CD4-positive, alpha-beta T cell (primary cell): ENCODE results near the gene NAPSA. TPM values are rescaled to one million over a fixed set of nuclear protein-coding genes. Genes with fewer than 3 reads are reported as not detected.

Experiments
- ATAC-seq: fragments of 200-7000 bp; cut with Tn5 transposase; one replicate; pipeline ENCODE4 v1.10.0; 2022; ENCODE audit warnings: mild to moderate bottlenecking; ENCODE audit not compliant: poor library complexity
- CTCF ChIA-PET: fragments of 350-600 bp; sonication (Branson Sonifier 250); formaldehyde crosslinking; loops from one replicate; lab custom pipeline; 2021; ENCODE audit warnings: antibody characterized with exemption, inconsistent platforms; lab: Charles Lee
- POLR2A ChIA-PET: fragments of 350-600 bp; sonication (Branson Sonifier 250); formaldehyde crosslinking; loops from one replicate; lab custom pipeline; 2021; ENCODE audit warnings: antibody characterized with exemption, inconsistent platforms; lab: Charles Lee
- DNase-seq, 14 experiments: peaks; one replicate each; pipeline ENCODE4 v3.0.0-alpha.2; 2013 to 2020; ENCODE audit warnings: mixed read lengths in 2 of 14
- H3K27ac ChIP-seq, 2 donors: one replicate each; pipeline versions ENCODE4 v1.5.1 to v1.7.0; 2013; ENCODE audit warnings: low read length in 2 of 2, low read depth in 1 of 2, mild to moderate bottlenecking in 1 of 2
- H3K27me3 ChIP-seq, 2 experiments: 1 replicate in 1 of 2; 2 replicates in 1 of 2; pipeline versions ENCODE4 v1.6.1 to v1.7.0; 2013; ENCODE audit warnings: low read length in 2 of 2, control low read depth in 1 of 2, mild to moderate bottlenecking in 1 of 2, moderate library complexity in 1 of 2; ENCODE audit not compliant: insufficient read depth in 2 of 2, control insufficient read depth in 1 of 2
- H3K36me3 ChIP-seq: one replicate; pipeline ENCODE4 v1.6.1; 2013; ENCODE audit warnings: low read length, control low read depth; ENCODE audit not compliant: insufficient read depth
- H3K4me1 ChIP-seq: one replicate; pipeline ENCODE4 v1.6.1; 2013; ENCODE audit warnings: low read length, control low read depth; ENCODE audit not compliant: insufficient read depth
- H3K4me3 ChIP-seq: one replicate; pipeline ENCODE4 v1.5.1; 2013; ENCODE audit warnings: mild to moderate bottlenecking, low read length, moderate library complexity
- H3K9me3 ChIP-seq, 2 experiments: 1 replicate in 1 of 2; 2 replicates in 1 of 2; pipeline versions ENCODE4 v1.6.1 to v1.7.0; 2013; ENCODE audit warnings: low read length in 2 of 2, mild to moderate bottlenecking in 2 of 2, control low read depth in 1 of 2, moderate library complexity in 1 of 2; ENCODE audit not compliant: control insufficient read depth in 1 of 2, insufficient read depth in 1 of 2
- H3K27ac Mint-ChIP-seq: one replicate; pipeline ENCODE4 v1.8.0; 2020; ENCODE audit warnings: mixed read lengths
- H3K27me3 Mint-ChIP-seq: one replicate; pipeline ENCODE4 v1.8.0; 2021; ENCODE audit warnings: mixed read lengths
- H3K36me3 Mint-ChIP-seq: one replicate; pipeline ENCODE4 v1.8.0; 2021; ENCODE audit warnings: low read depth, mixed read lengths
- H3K4me1 Mint-ChIP-seq: one replicate; pipeline ENCODE4 v1.8.0; 2021; ENCODE audit warnings: low read depth, mixed read lengths
- H3K4me3 Mint-ChIP-seq: one replicate; pipeline ENCODE4 v1.8.0; 2020; ENCODE audit warnings: mild to moderate bottlenecking, mixed read lengths
- H3K9me3 Mint-ChIP-seq: one replicate; pipeline ENCODE4 v1.8.0; 2020; ENCODE audit warnings: mixed read lengths
- intact Hi-C, 2 experiments: fragments of 100-400 bp; cut with DNase I in 1 of 2; cut with micrococcal nuclease in 1 of 2; formaldehyde crosslinking; loops; one replicate each; pipeline versions ENCODE4 v1.15.1 to v1.9.0; 2023 to 2025; cut with DNase I, micrococcal nuclease
- total RNA-seq, 174 experiments: library from RNA in 2 of 174; stranded (reverse) in 2 of 174; gene quantifications; one replicate each; pipeline ENCODE4 v1.2.3 and lab custom pipeline; 2021 to 2026
- TF ChIP-seq, protein P1 (sequence below): fragments of 200-600 bp; IDR thresholded peaks from one replicate; pipeline ENCODE4 v1.8.0; 2022; ENCODE audit warnings: antibody characterized with exemption, mild to moderate bottlenecking

The NAPSA gene
- total RNA-seq, 2 experiments from 2014 or later: 0.61 to 0.91 TPM

DNA sequence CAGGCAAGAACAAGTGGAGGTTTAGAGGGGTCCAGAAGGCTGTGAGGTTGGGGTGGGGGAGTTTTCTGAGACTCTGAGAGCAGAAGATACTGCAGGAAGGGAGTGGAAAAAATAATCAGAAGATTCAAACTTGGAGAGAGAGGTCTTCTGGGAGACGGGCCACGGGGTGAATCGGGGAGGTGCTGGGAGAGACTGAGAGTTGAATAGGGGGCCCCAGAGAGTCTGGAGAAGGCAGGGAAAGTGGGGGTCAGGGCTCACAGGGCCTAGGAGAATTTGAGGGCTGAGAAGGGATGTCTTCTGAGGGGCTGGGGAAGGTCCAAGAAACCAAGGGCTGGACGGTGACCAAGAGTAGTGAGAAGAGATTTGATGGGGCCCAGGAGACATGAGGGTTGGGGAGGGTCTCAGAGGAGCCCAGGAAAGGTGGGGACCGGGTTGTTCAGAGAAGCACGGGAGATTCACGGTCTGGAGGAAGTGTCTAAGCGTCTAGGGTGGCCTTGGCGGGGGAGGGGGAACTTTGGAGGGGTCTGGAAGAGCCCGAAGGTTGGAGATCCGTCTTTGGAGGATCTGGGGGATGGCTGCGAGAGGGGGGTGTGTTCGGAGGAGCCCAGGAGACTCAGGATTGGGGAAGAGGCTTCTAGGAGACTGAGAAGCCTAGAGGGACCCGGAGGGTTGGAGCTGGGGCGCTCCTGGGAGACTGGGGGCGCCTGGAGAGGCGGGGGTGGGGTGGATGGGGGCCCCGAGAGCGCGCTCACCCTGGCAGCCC lies 37.8 kb downstream of the NAPSA start:
- Mint-ChIP-seq H3K27ac (no peak overlapping the region), H3K9me3 (no peaks in the 10 kb centered on the region), H3K4me1 (peaks cover 66% of the 10 kb centered on the region), H3K4me3 (peak overlapping the region; percentile 59), H3K27me3 (peaks cover 66% of the 10 kb centered on the region), H3K36me3 (no peaks in the 10 kb centered on the region)
- ChIA-PET CTCF (interaction anchor here (3.3 kb wide), 1 partner anchor 30 kb away, joined by 10 read pairs; no protein-coding TSS in a partner anchor), POLR2A (no interaction called here)
- ATAC-seq (no peak), DNase-seq (peak in 1 of 14 experiments; percentile 38)
- H3K4me1 ChIP-seq: peaks cover 67% of the 10 kb centered on the region
- intact Hi-C loops: loop anchor here in 1 of 2 experiments (5.0 kb wide), 1 partner anchor 300 kb away; the partner anchor contains the start of genes VRK3 and ZNF473
- H3K9me3 ChIP-seq: peaks cover 6 to 40% of the 10 kb centered on the region in 2 experiments
- peaks cover 51 to 58% of the 10 kb centered on the region in 2 experiments for H3K27me3 ChIP-seq
- no peak overlapping the region for H3K27ac ChIP-seq
- H3K36me3 ChIP-seq: no peaks in the 10 kb centered on the region
- TF ChIP-seq, protein P1, sequence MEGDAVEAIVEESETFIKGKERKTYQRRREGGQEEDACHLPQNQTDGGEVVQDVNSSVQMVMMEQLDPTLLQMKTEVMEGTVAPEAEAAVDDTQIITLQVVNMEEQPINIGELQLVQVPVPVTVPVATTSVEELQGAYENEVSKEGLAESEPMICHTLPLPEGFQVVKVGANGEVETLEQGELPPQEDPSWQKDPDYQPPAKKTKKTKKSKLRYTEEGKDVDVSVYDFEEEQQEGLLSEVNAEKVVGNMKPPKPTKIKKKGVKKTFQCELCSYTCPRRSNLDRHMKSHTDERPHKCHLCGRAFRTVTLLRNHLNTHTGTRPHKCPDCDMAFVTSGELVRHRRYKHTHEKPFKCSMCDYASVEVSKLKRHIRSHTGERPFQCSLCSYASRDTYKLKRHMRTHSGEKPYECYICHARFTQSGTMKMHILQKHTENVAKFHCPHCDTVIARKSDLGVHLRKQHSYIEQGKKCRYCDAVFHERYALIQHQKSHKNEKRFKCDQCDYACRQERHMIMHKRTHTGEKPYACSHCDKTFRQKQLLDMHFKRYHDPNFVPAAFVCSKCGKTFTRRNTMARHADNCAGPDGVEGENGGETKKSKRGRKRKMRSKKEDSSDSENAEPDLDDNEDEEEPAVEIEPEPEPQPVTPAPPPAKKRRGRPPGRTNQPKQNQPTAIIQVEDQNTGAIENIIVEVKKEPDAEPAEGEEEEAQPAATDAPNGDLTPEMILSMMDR: no peak
- H3K4me3 ChIP-seq: no peak overlapping the region

DNA sequence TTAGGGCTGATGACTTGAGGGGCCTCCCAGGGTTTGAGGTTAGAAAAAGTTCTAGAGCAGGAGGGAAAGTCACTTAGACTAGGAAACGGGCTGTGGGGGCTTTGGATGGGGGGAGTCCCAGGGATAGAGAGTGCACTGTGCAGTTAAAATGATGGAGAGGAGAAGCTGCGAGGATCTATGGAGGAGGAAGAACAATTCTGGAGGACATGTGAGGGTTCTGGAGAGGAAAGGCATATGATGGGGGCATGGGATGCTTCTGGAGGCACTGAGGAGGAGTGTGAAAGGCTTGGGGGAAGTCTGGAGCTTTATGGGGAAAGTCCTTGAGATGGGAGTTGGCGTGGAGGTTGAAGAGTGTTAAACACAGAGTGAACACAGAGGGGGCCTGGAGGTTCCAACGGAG lies 38.4 kb downstream of the NAPSA start:
- Histone ChIP-seq H3K27ac (no peak overlapping the region), H3K4me3 (no peak overlapping the region), H3K36me3 (no peaks in the 10 kb centered on the region), H3K27me3 (peaks cover 45 to 51% of the 10 kb centered on the region in 2 experiments), H3K4me1 (peaks cover 61% of the 10 kb centered on the region), H3K9me3 (peaks cover 6 to 38% of the 10 kb centered on the region in 2 experiments)
- no peak for DNase-seq
- peaks cover 59% of the 10 kb centered on the region for H3K4me1 Mint-ChIP-seq
- ChIA-PET POLR2A (no interaction called here), CTCF (no interaction called here)
- intact Hi-C loops: loop anchor here in 1 of 2 experiments (5.0 kb wide), 1 partner anchor 300 kb away; the partner anchor contains the start of genes VRK3 and ZNF473
- ATAC-seq: no peak
- H3K9me3 Mint-ChIP-seq: no peaks in the 10 kb centered on the region
- TF ChIP-seq, protein P1: no peak
- peak overlapping the region; percentile 59 for H3K4me3 Mint-ChIP-seq
- no peak overlapping the region for H3K27ac Mint-ChIP-seq
- H3K27me3 Mint-ChIP-seq: peaks cover 64% of the 10 kb centered on the region
- H3K36me3 Mint-ChIP-seq: no peaks in the 10 kb centered on the region

DNA sequence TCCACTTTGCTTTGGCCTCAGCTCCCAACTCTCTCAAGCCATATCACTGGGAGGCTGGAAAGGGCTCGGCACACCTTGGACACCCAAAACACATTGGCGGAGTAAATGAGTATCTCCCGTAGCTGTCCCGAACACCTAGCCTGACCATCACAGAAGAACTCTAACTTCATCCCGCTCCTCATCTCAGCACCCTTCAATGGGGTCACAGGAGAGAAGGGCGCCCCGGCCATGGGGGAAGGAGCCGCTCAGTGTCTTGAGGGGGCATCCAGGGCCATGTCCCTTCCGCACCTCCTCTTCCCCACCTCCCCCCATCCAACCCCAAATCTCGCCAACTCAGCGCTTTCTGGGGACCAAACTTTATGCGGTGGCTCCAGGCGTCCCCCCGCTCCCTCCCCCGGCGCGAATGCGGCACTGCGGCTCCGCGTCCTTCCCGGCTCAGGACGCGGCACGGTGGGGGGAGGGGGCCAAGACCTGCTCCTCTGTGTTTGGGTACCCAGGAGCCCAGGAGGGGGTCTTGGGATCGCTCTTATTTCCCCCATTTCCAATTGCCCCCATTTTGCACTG lies 39.3 kb downstream of the NAPSA start:
- no peak overlapping the region for H3K27ac ChIP-seq

More for the DNA sequence above, 39.3 kb downstream of the NAPSA start:
- peak in 1 of 14 experiments; percentile 43 for DNase-seq
- POLR2A ChIA-PET: interaction anchor here (0.9 kb wide), 1 partner anchor 58 kb away, joined by 4 read pairs; the partner anchor contains the start of gene POLD1
- no peaks in the 10 kb centered on the region for H3K36me3 ChIP-seq
- H3K27me3 ChIP-seq: peaks cover 41 to 43% of the 10 kb centered on the region in 2 experiments
- TF ChIP-seq, protein P1: no peak
- ATAC-seq: no peak
- H3K4me3 ChIP-seq: no peak overlapping the region
- intact Hi-C loops: loop anchor here in 1 of 2 experiments (5.0 kb wide), 1 partner anchor 299 kb away; the partner anchor contains the start of genes VRK3 and ZNF473
- no peak overlapping the region for H3K27ac Mint-ChIP-seq
- H3K9me3 Mint-ChIP-seq: no peaks in the 10 kb centered on the region
- CTCF ChIA-PET: no interaction called here
- H3K4me3 Mint-ChIP-seq: no peak overlapping the region
- no peaks in the 10 kb centered on the region for H3K36me3 Mint-ChIP-seq
- peaks cover 52% of the 10 kb centered on the region for H3K4me1 ChIP-seq
- H3K4me1 Mint-ChIP-seq: peaks cover 51% of the 10 kb centered on the region
- H3K9me3 ChIP-seq: peaks cover 6 to 39% of the 10 kb centered on the region in 2 experiments
- H3K27me3 Mint-ChIP-seq: peaks cover 57% of the 10 kb centered on the region
